ENCODE results near the gene TOR1AIP2.

DNA sequence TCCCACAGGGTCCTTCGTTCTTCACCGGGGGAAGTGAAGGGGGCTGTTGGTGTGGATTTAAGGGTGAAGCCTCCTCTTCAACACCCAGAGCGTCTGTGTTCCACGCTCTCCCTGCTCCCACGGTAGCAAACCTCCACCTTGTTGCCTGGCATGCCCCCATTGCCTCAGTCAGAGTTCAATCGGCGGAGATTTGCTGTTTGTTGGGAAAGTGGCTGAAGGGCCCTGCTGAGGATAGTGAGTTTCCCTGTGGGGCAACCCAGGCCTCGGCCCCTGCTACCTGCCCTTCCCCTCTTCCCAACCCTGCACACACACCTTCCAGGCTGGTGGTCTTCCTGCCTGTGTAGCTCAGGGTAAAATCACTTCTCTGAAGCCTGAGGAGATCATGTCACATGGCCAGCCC is 60.5 kb downstream of the TOR1AIP2 start:
- TF ChIP-seq, protein P1, sequence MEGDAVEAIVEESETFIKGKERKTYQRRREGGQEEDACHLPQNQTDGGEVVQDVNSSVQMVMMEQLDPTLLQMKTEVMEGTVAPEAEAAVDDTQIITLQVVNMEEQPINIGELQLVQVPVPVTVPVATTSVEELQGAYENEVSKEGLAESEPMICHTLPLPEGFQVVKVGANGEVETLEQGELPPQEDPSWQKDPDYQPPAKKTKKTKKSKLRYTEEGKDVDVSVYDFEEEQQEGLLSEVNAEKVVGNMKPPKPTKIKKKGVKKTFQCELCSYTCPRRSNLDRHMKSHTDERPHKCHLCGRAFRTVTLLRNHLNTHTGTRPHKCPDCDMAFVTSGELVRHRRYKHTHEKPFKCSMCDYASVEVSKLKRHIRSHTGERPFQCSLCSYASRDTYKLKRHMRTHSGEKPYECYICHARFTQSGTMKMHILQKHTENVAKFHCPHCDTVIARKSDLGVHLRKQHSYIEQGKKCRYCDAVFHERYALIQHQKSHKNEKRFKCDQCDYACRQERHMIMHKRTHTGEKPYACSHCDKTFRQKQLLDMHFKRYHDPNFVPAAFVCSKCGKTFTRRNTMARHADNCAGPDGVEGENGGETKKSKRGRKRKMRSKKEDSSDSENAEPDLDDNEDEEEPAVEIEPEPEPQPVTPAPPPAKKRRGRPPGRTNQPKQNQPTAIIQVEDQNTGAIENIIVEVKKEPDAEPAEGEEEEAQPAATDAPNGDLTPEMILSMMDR (IDR thresholded peaks at IDR 0.05; ENCODE audit: low read length) = no peak
- no peak for TF ChIP-seq EZH2 (IDR thresholded peaks at IDR 0.05; ENCODE audit: borderline replicate concordance, low read length)

All from OCI-LY1 (cell line).